Neural crest cell (in vitro differentiated cells): ENCODE data around the gene MED6. TPM values are rescaled to one million over a fixed set of nuclear protein-coding genes. Genes with fewer than 3 reads are reported as not detected.

ENCODE experiments used
- DNase-seq: peaks from one replicate; pipeline ENCODE4 v3.0.0; 2021; ENCODE audit warnings: low read depth, mixed read lengths, low spot score
- H3K27ac Mint-ChIP-seq: one replicate; pipeline ENCODE4 v1.8.0; 2021; ENCODE audit warnings: mild to moderate bottlenecking, mixed read lengths; ENCODE audit not compliant: unreplicated experiment
- H3K27me3 Mint-ChIP-seq: 2 replicates; pipeline ENCODE4 v1.8.0; 2021; ENCODE audit warnings: low read depth, mild to moderate bottlenecking, mixed read lengths
- H3K36me3 Mint-ChIP-seq: 2 replicates; pipeline ENCODE4 v1.8.0; 2021; ENCODE audit warnings: low read depth, mild to moderate bottlenecking, mixed read lengths
- H3K4me1 Mint-ChIP-seq: 2 replicates; pipeline ENCODE4 v1.8.0; 2021; ENCODE audit warnings: mixed read lengths
- H3K4me3 Mint-ChIP-seq: one replicate; pipeline ENCODE4 v1.8.0; 2021; ENCODE audit warnings: mild to moderate bottlenecking, mixed read lengths
- H3K9me3 Mint-ChIP-seq: 2 replicates; pipeline ENCODE4 v1.8.0; 2021; ENCODE audit warnings: mixed read lengths
- total RNA-seq: library from RNA; stranded (reverse); gene quantifications from 2 replicates; pipeline ENCODE4 v1.2.1, GENCODE V29; 2021
- TF ChIP-seq, protein P1 (sequence below): fragments of 200-600 bp; sonication (generic); conservative IDR thresholded peaks from 2 replicates; pipeline ENCODE4 v1.5.0; 2021; ENCODE audit warnings: antibody characterized with exemption, mild to moderate bottlenecking

MED6 gene
- total RNA-seq, 1 donor from 2014 or later = 52.3 TPM

DNA sequence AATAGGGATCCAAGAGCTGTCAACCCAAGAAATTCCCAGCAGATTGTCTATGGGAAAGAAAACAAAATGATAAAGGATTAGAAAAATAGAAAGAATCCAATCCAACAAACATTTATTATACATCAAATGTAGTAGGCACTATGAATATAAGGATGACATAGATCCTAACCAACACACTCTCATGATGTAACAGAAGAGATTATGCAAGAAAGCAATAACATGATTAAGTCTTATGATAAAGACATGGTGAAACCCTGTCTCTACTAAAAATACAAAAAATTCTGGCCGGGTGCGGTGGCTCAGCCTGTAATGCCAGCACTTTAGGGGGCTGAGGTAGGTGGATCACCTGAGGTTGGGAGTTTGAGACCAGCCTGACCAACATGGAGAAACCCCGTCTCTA is 2.7 kb downstream of the MED6 start:
- TF ChIP-seq, protein P1, sequence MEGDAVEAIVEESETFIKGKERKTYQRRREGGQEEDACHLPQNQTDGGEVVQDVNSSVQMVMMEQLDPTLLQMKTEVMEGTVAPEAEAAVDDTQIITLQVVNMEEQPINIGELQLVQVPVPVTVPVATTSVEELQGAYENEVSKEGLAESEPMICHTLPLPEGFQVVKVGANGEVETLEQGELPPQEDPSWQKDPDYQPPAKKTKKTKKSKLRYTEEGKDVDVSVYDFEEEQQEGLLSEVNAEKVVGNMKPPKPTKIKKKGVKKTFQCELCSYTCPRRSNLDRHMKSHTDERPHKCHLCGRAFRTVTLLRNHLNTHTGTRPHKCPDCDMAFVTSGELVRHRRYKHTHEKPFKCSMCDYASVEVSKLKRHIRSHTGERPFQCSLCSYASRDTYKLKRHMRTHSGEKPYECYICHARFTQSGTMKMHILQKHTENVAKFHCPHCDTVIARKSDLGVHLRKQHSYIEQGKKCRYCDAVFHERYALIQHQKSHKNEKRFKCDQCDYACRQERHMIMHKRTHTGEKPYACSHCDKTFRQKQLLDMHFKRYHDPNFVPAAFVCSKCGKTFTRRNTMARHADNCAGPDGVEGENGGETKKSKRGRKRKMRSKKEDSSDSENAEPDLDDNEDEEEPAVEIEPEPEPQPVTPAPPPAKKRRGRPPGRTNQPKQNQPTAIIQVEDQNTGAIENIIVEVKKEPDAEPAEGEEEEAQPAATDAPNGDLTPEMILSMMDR = no peak
- no peak for DNase-seq
- Mint-ChIP-seq H3K27me3 (peaks cover 14% of the 10 kb centered on the region), H3K4me3 (peak overlapping the region; percentile 59), H3K4me1 (peaks cover 25% of the 10 kb centered on the region), H3K36me3 (no peaks in the 10 kb centered on the region), H3K9me3 (no peaks in the 10 kb centered on the region), H3K27ac (no peak overlapping the region)

DNA sequence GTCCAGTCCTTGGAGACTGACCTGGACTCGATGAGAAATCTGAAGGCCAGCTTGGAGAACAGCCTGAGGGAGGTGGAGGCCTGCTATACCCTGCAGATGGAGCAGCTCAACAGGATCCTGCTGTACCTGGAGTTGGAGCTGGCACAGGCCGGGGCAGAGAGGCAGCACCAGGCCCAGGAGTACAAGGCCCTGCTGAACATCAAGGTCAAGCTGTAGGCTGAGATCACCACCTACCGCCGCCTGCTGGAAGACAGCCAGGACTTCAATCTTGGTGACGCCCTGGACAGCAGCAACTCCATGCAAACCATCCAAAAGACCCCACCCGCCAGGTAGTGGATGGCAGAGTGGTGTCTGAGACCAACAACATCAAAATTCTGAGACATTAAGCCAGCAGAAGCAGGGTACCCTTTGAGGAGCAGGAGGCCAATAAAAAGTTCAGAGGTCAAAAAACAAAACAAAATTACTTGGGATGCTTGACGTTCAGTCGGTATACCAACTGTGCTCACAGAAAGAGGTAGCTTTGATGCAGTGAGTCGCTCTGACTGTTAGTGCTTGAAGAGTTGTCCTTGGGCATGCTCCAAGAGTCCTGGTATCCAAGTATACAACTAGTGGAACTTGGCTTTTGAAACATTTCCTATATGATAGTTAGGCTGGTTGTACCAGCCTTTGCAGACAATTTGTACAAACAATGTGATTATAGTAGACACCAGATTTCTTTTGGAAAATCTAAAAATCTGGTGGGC is 4.8 kb downstream of the MED6 start:
- H3K36me3 Mint-ChIP-seq = no peaks in the 10 kb centered on the region
- no peaks in the 10 kb centered on the region for H3K27me3 Mint-ChIP-seq
- H3K4me3 Mint-ChIP-seq = no peak overlapping the region
- H3K27ac Mint-ChIP-seq = no peak overlapping the region
- no peaks in the 10 kb centered on the region for H3K9me3 Mint-ChIP-seq
- no peak for DNase-seq
- TF ChIP-seq, protein P1 = no peak
- H3K4me1 Mint-ChIP-seq = peaks cover 18% of the 10 kb centered on the region

DNA sequence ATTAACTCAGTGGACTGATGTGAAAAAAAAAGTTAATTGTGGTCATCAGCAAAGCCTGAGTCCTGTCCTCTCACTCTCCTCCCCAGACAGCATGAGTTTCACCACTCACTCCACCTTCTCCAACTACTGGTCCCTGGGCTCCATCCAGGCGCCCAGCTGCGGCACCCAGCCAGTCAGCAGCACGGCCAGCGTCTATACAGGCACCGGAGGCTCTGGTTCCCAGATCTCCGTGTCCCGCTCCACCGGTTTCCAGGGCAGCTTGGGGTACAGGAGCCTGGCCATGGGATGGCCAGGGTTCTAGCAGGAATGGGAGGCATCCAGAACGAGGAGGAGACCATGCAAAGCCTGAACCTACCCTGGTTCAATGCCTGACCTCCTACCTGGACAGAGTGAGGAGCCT is 6.0 kb downstream of the MED6 start:
- Mint-ChIP-seq H3K27me3 (no peaks in the 10 kb centered on the region), H3K36me3 (peaks cover 3% of the 10 kb centered on the region)

DNA sequence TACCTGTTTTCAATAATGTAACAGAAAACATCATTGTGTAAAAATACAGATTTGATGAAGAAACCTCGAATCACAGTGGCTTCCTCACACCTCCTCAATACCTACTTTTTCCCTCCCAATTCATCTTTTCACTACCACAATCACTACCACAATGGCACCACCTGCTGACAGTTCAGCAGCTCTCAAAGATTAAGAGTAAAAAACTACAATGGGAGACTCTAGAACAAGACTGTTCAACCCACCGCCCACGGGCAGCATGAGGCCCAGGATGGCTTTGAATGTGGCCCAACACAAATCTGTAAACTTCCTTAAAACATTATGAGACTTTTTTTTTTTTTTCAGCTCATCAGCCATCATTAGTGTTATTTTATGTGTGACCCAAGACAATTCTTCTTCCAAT is 15.2 kb downstream of the MED6 start:
- Mint-ChIP-seq H3K4me1 (peaks cover 4% of the 10 kb centered on the region), H3K27ac (no peak overlapping the region), H3K4me3 (no peak overlapping the region), H3K9me3 (no peaks in the 10 kb centered on the region), H3K27me3 (no peaks in the 10 kb centered on the region), H3K36me3 (peaks cover 23% of the 10 kb centered on the region)
- DNase-seq = no peak
- TF ChIP-seq, protein P1 = no peak

More for the DNA sequence above, 6.0 kb downstream of the MED6 start:
- TF ChIP-seq, protein P1 = no peak
- no peak for DNase-seq
- peaks cover 7% of the 10 kb centered on the region for H3K4me1 Mint-ChIP-seq
- no peaks in the 10 kb centered on the region for H3K9me3 Mint-ChIP-seq
- no peak overlapping the region for H3K4me3 Mint-ChIP-seq
- no peak overlapping the region for H3K27ac Mint-ChIP-seq

DNA sequence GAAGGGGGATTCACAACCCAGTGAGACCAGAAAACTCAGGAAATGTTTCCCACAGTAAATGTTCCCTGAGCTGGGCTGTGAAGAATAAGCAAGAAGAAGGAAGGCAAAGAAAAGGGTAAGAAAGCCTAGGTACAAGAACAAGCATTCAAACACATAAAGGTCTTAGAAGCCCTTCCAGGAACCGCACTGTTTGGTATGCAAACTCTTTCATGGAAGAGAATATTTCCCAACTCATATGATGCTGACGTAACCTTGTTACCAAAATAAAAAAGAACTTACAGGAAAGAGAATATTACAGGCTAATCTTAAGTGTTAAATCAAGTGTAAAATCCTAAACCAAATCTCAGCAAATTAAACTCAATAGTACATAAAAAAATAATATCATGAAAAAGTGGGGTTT is 23.6 kb downstream of the MED6 start:
- TF ChIP-seq, protein P1 = no peak
- peaks cover 31% of the 10 kb centered on the region for H3K36me3 Mint-ChIP-seq
- no peaks in the 10 kb centered on the region for H3K27me3 Mint-ChIP-seq
- H3K9me3 Mint-ChIP-seq = peaks cover 4% of the 10 kb centered on the region
- H3K4me1 Mint-ChIP-seq = no peaks in the 10 kb centered on the region
- no peak overlapping the region for H3K27ac Mint-ChIP-seq
- no peak overlapping the region for H3K4me3 Mint-ChIP-seq
- no peak for DNase-seq
